Calu3 (cell line): ENCODE results near the gene TTC9B. TPM values are rescaled to one million over a fixed set of nuclear protein-coding genes. Genes with fewer than 3 reads are reported as not detected.

ENCODE experiments used
- BruUV-seq: library from RNA; stranded (reverse); fragments of 400-500 nt; replicated peaks from 2 replicates; lab custom pipeline; 2021; lab: Mats Ljungman, UMichigan
- CTCF ChIA-PET: fragments of 300-600 bp; sonication (Branson Sonifier 250); formaldehyde crosslinking; loops from one replicate; lab custom pipeline; 2022; ENCODE audit warnings: antibody characterized with exemption; lab: Charles Lee
- DNase-seq: peaks from one replicate; pipeline ENCODE4 v3.0.0; 2022
- H3K27ac Mint-ChIP-seq: one replicate; pipeline ENCODE4 v1.8.0; 2022; ENCODE audit warnings: mixed read lengths; ENCODE audit not compliant: unreplicated experiment
- H3K27me3 Mint-ChIP-seq: one replicate; pipeline ENCODE4 v1.8.0; 2022; ENCODE audit warnings: mixed read lengths; ENCODE audit not compliant: unreplicated experiment
- H3K36me3 Mint-ChIP-seq: one replicate; pipeline ENCODE4 v1.8.0; 2022; ENCODE audit warnings: mild to moderate bottlenecking, moderate library complexity, mixed read lengths; ENCODE audit not compliant: insufficient read depth, unreplicated experiment
- H3K4me1 Mint-ChIP-seq: one replicate; pipeline ENCODE4 v1.8.0; 2022; ENCODE audit warnings: mild to moderate bottlenecking, low read depth, mixed read lengths; ENCODE audit not compliant: unreplicated experiment
- H3K4me3 Mint-ChIP-seq: one replicate; pipeline ENCODE4 v1.8.0; 2022; ENCODE audit warnings: mild to moderate bottlenecking, low read depth, moderate library complexity, mixed read lengths; ENCODE audit not compliant: unreplicated experiment
- H3K9me3 Mint-ChIP-seq: one replicate; pipeline ENCODE4 v1.8.0; 2022; ENCODE audit warnings: low read depth, mixed read lengths; ENCODE audit not compliant: unreplicated experiment
- intact Hi-C: fragments of 100-400 bp; cut with micrococcal nuclease; formaldehyde crosslinking; loops from one replicate; pipeline ENCODE4 v1.10.0; 2022; ENCODE audit not compliant: unreplicated experiment
- total RNA-seq: library from RNA; stranded (reverse); gene quantifications from 2 replicates; pipeline ENCODE4 v1.2.3, GENCODE V29; 2022
- TF ChIP-seq, protein P1 (sequence below): fragments of 200-600 bp; IDR thresholded peaks from one replicate; pipeline ENCODE4 v1.8.0; 2022; ENCODE audit warnings: antibody characterized with exemption; ENCODE audit not compliant: unreplicated experiment

Gene TTC9B
- total RNA-seq, 1 experiment from 2014 or later: not detected

DNA sequence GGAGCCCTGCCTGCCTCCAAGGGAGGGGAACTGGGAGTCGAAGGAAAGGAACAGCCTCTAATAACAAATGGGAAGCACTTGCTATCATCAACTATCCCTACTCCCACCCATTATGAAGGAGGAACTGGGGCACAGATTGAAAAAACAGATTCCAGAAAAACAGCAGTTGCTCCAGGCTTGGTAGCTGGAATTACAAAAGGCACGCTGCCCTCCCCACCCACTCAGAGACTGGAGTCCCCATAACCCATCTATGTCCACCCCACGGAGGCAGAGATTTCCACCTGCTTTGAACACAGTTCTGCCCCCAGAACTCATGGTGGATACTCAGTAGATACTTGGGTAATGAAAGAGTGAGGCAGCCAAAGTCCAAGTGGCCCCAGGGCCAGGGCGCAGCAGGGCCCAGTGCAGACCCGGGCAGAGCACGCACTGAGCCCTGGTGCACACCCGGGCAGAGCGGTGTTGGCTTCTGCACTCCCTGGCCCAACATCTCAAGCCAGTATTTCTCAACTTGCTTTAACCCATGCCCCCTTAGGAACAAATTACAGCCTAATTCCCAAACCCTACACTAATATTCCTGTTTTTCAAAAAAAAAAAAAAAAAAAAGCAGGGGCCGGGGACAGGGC lies 27.4 kb upstream of the TTC9B start:
- CTCF ChIA-PET: no interaction called here
- no peak for DNase-seq
- peaks cover 36% of the 10 kb centered on the region for H3K36me3 Mint-ChIP-seq
- H3K9me3 Mint-ChIP-seq: no peaks in the 10 kb centered on the region
- H3K4me3 Mint-ChIP-seq: no peak overlapping the region
- intact Hi-C loops: no loop called here
- no peak overlapping the region for H3K27ac Mint-ChIP-seq
- no peaks in the 10 kb centered on the region for H3K27me3 Mint-ChIP-seq
- no TSS peak for BruUV-seq
- TF ChIP-seq, protein P1, sequence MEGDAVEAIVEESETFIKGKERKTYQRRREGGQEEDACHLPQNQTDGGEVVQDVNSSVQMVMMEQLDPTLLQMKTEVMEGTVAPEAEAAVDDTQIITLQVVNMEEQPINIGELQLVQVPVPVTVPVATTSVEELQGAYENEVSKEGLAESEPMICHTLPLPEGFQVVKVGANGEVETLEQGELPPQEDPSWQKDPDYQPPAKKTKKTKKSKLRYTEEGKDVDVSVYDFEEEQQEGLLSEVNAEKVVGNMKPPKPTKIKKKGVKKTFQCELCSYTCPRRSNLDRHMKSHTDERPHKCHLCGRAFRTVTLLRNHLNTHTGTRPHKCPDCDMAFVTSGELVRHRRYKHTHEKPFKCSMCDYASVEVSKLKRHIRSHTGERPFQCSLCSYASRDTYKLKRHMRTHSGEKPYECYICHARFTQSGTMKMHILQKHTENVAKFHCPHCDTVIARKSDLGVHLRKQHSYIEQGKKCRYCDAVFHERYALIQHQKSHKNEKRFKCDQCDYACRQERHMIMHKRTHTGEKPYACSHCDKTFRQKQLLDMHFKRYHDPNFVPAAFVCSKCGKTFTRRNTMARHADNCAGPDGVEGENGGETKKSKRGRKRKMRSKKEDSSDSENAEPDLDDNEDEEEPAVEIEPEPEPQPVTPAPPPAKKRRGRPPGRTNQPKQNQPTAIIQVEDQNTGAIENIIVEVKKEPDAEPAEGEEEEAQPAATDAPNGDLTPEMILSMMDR: no peak
- H3K4me1 Mint-ChIP-seq: no peaks in the 10 kb centered on the region

DNA sequence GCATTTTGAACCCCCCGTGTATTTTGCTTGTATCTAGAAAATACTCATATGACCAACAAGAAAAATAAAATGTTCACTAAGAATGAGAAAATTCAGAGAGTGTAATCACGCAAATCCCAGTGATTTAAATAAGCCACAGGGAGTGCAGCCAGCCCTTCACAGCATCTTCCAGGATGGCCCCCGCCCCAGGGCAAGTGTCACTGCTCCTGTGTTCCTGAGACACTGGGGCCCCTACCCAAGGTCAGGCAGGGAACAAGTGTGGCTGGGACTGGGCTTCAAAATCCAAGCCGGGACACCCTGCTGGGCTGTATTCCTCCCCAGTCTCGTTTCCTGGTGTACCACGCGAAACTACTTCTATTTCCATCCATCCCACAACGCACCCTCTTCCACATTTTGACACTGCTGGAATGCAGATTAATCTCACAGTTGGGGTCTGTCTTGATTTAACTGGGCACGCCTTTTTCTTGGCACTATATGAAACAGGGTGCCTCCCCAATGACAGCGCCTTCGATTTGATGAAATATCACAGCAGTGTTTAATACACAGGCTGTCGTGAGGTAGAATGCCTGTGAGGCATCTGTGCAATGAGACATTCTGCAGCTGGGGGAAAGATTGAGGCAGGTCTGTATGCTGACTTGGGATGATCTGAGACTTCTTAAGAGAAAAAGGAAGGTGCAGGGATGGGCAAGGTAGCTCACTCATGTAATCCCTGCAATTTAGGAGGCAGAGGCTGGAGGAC lies 26.6 kb upstream of the TTC9B start:
- Mint-ChIP-seq H3K4me3 (no peak overlapping the region), H3K27ac (no peak overlapping the region), H3K36me3 (peaks cover 32% of the 10 kb centered on the region), H3K9me3 (no peaks in the 10 kb centered on the region), H3K4me1 (no peaks in the 10 kb centered on the region), H3K27me3 (no peaks in the 10 kb centered on the region)
- CTCF ChIA-PET: no interaction called here
- BruUV-seq: no TSS peak
- DNase-seq: no peak
- intact Hi-C loops: no loop called here
- TF ChIP-seq, protein P1: no peak

DNA sequence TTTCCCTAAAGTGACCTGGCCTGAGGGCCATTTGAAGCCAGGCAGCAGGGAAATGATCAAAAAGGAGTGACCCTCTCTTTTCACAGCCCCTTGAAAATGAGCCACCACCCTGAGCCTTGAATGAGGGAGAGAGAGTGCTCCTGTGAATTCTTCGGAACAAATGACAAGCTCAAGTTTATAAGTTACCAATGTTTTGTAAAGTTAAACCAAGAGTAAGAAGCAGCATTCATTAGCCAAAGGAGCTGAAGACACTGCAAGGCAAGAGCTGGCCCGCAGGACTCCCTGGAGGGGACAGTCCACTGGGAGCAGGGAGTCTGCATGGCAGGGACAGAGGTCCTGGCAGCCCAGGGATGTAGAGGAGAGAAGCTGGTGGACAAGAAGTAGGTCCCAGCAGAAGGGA lies 25.0 kb upstream of the TTC9B start:
- no TSS peak for BruUV-seq
- Mint-ChIP-seq H3K36me3 (peaks cover 25% of the 10 kb centered on the region), H3K4me3 (no peak overlapping the region), H3K27ac (no peak overlapping the region), H3K27me3 (no peaks in the 10 kb centered on the region), H3K9me3 (no peaks in the 10 kb centered on the region), H3K4me1 (no peaks in the 10 kb centered on the region)
- TF ChIP-seq, protein P1: no peak
- intact Hi-C loops: no loop called here
- CTCF ChIA-PET: interaction anchor here (0.7 kb wide), 2 partner anchors 98 to 185 kb away, joined by 4 to 5 read pairs; no protein-coding TSS in a partner anchor
- no peak for DNase-seq

DNA sequence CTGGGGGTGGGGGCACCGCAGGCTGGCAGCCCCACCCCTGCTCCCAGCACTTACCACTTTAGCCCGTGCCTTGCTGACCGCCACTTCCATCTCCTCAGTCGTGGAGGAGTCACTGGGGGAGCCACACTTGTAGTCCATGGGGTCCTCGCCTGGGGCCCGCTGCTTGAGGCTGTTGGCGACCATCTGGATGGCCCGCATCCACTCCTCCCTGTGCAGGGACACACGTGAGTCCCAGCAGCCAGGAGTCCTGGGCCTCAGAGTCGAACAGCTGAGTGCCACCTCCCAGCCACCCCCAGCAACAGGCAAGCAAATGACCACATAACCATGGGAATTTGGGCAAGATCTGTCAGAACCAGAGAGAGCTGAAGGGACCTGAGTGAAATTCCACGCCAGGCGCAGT lies 24.3 kb upstream of the TTC9B start:
- CTCF ChIA-PET: interaction anchor here (0.7 kb wide), 2 partner anchors 98 to 184 kb away, joined by 4 to 5 read pairs; no protein-coding TSS in a partner anchor
- intact Hi-C loops: no loop called here
- H3K4me1 Mint-ChIP-seq: no peaks in the 10 kb centered on the region
- H3K27me3 Mint-ChIP-seq: no peaks in the 10 kb centered on the region
- BruUV-seq: no TSS peak
- no peak for DNase-seq
- no peaks in the 10 kb centered on the region for H3K9me3 Mint-ChIP-seq
- H3K36me3 Mint-ChIP-seq: peaks cover 23% of the 10 kb centered on the region
- no peak overlapping the region for H3K27ac Mint-ChIP-seq
- TF ChIP-seq, protein P1: no peak
- H3K4me3 Mint-ChIP-seq: no peak overlapping the region
